ENCODE measurements around the gene AMH. TPM values are rescaled to one million over a fixed set of nuclear protein-coding genes. Genes with fewer than 3 reads are reported as not detected.

Gene AMH
- total and polyA plus RNA-seq, 2 of the 13 experiments (the other 11 are each of a cell fraction or from before 2014, with no cell fraction given), result 0.03 to 0.18 TPM

- Histone ChIP-seq H2AFZ (ENCODE audit: low read length) (no peak overlapping the region), H3K79me2 (ENCODE audit: insufficient read depth, low read length) (peaks cover 35% of the 10 kb centered on the region), H3K9me3 (ENCODE audit: low read length) (no peaks in the 10 kb centered on the region), H3K9ac (ENCODE audit: insufficient read depth, low read depth, low read length) (no peak overlapping the region), H4K20me1 (ENCODE audit: insufficient read depth, low read length) (peaks cover 28% of the 10 kb centered on the region), H3K27ac (ENCODE audit: extremely low read length, insufficient read depth, low read length) (no peak overlapping the region), H3K4me3 (replicated peaks in 1 of 3; ENCODE audit: insufficient read depth in 1 of 3, low read depth in 2 of 3, low read length in 3 of 3) (no peak overlapping the region), H3K4me2 (ENCODE audit: low read depth, low read length) (no peak overlapping the region), H3K4me1 (ENCODE audit: insufficient read depth, low read length) (peaks cover 40% of the 10 kb centered on the region), H3K27me3 (ENCODE audit: control insufficient read depth in 1 of 2, insufficient read depth in 2 of 2, low read length in 2 of 2) (no peaks in the 10 kb centered on the region), H3K36me3 (replicated peaks in 1 of 2; ENCODE audit: control insufficient read depth in 1 of 2, insufficient read depth in 2 of 2, low read length in 2 of 2) (peaks cover 25 to 50% of the 10 kb centered on the region in 2 experiments; a peak in 4 of 5 replicates)
- BruUV-seq (replicated peaks), result no TSS peak
- in situ Hi-C loops (cut with HindIII; ENCODE audit: extremely low pct_ligation_motif_present, low pct_unique_long_range_greater_than_20kb), result no loop called here
- 96% methylated on average over 14 of the region's 15 CpGs for WGBS (ENCODE audit: low lambda C conversion rate)
- intact Hi-C loops (cut with micrococcal nuclease; ENCODE audit: unreplicated experiment), result no loop called here
- no peak for ATAC-seq
- no peak for DNase-seq (ENCODE audit: low spot score)
- TF ChIP-seq NCOA5 (CRISPR knock-in tag; IDR thresholded peaks at IDR 0.05) (no peak), ZBTB49 (CRISPR knock-in tag; IDR thresholded peaks at IDR 0.05; ENCODE audit: borderline replicate concordance) (no peak), HNF1B (CRISPR knock-in tag; IDR thresholded peaks at IDR 0.05) (no peak)
- no peak for FAIRE-seq
- ChIA-PET POLR2A (no interaction called here), CTCF (ENCODE audit: low intra/inter-chr PET ratio, low total read pairs) (no interaction called here)
Measured at GRCh38 chr19:2245273-2245672, 3.9 kb upstream of the AMH start.

Measured in HepG2 (cell line).